Activated B cell treated with CpG ODN at 0.5 μM for 24 hours (primary cell): ENCODE measurements around the gene RGS9BP. TPM values are rescaled to one million over a fixed set of nuclear protein-coding genes. Genes with fewer than 3 reads are reported as not detected.
"Not testable (repeated sequence)": the region's sequence is repeated elsewhere in the genome, so short reads cannot be mapped to it uniquely, and the experiment has no call there.

ENCODE experiments used
- ATAC-seq: fragments of 200-7000 bp; cut with Tn5 transposase; one replicate; pipeline ENCODE4 v1.10.0; 2021; ENCODE audit warnings: low read depth, mild to moderate bottlenecking, moderate library complexity
- CTCF ChIA-PET: fragments of 350-600 bp; sonication (Branson Sonifier 250); formaldehyde crosslinking; loops from one replicate; lab custom pipeline; 2021; ENCODE audit warnings: antibody characterized with exemption; lab: Charles Lee
- POLR2A ChIA-PET: fragments of 350-600 bp; sonication (Branson Sonifier 250); formaldehyde crosslinking; loops from one replicate; lab custom pipeline; 2021; ENCODE audit warnings: antibody characterized with exemption; lab: Charles Lee
- DNase-seq: peaks from one replicate; pipeline ENCODE4 v3.0.0; 2022
- H3K27ac Mint-ChIP-seq: one replicate; pipeline ENCODE4 v1.8.0; 2020; ENCODE audit warnings: mixed read lengths
- H3K27me3 Mint-ChIP-seq: one replicate; pipeline ENCODE4 v1.8.0; 2021; ENCODE audit warnings: mixed read lengths
- H3K36me3 Mint-ChIP-seq: one replicate; pipeline ENCODE4 v1.8.0; 2021; ENCODE audit warnings: low read depth, mixed read lengths
- H3K4me1 Mint-ChIP-seq: one replicate; pipeline ENCODE4 v1.8.0; 2021; ENCODE audit warnings: mixed read lengths
- H3K4me3 Mint-ChIP-seq: one replicate; pipeline ENCODE4 v1.8.0; 2020; ENCODE audit warnings: mild to moderate bottlenecking, mixed read lengths
- H3K9me3 Mint-ChIP-seq: one replicate; pipeline ENCODE4 v1.8.0; 2020; ENCODE audit warnings: mixed read lengths
- intact Hi-C: fragments of 100-400 bp; cut with micrococcal nuclease; formaldehyde crosslinking; loops from one replicate; pipeline ENCODE4 v1.15.1; 2024
- total RNA-seq: library from RNA; stranded (reverse); gene quantifications from 2 replicates; pipeline ENCODE4 v1.2.3, GENCODE V29; 2022
- TF ChIP-seq, protein P1 (sequence below): fragments of 200-600 bp; IDR thresholded peaks from one replicate; pipeline ENCODE4 v1.8.0; 2022; ENCODE audit warnings: antibody characterized with exemption, mild to moderate bottlenecking

Gene RGS9BP
- total RNA-seq, 1 donor from 2014 or later: not detected

- Mint-ChIP-seq H3K4me1 (peaks cover 5% of the 10 kb centered on the region), H3K36me3 (peaks cover 53% of the 10 kb centered on the region), H3K9me3 (no peaks in the 10 kb centered on the region), H3K27me3 (no peaks in the 10 kb centered on the region), H3K4me3 (no peak overlapping the region), H3K27ac (no peak overlapping the region)
- ChIA-PET CTCF (no interaction called here), POLR2A (no interaction called here)
- DNase-seq: no peak
- intact Hi-C loops: no loop called here
- ATAC-seq: no peak
- TF ChIP-seq, protein P1, sequence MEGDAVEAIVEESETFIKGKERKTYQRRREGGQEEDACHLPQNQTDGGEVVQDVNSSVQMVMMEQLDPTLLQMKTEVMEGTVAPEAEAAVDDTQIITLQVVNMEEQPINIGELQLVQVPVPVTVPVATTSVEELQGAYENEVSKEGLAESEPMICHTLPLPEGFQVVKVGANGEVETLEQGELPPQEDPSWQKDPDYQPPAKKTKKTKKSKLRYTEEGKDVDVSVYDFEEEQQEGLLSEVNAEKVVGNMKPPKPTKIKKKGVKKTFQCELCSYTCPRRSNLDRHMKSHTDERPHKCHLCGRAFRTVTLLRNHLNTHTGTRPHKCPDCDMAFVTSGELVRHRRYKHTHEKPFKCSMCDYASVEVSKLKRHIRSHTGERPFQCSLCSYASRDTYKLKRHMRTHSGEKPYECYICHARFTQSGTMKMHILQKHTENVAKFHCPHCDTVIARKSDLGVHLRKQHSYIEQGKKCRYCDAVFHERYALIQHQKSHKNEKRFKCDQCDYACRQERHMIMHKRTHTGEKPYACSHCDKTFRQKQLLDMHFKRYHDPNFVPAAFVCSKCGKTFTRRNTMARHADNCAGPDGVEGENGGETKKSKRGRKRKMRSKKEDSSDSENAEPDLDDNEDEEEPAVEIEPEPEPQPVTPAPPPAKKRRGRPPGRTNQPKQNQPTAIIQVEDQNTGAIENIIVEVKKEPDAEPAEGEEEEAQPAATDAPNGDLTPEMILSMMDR: no peak
Observed at GRCh38 chr19:32649751-32650150, 25.9 kb upstream of the RGS9BP start.

- Mint-ChIP-seq H3K27me3 (no peaks in the 10 kb centered on the region), H3K36me3 (peaks cover 61% of the 10 kb centered on the region), H3K9me3 (no peaks in the 10 kb centered on the region), H3K4me3 (no peak overlapping the region), H3K27ac (no peak overlapping the region), H3K4me1 (peaks cover 5% of the 10 kb centered on the region)
- ChIA-PET POLR2A (interaction anchor here (0.7 kb wide), 1 partner anchor 98 kb away, joined by 4 read pairs; no protein-coding TSS in a partner anchor), CTCF (no interaction called here)
- DNase-seq: no peak
- TF ChIP-seq, protein P1: no peak
- intact Hi-C loops: no loop called here
- ATAC-seq: no peak
Observed at GRCh38 chr19:32650671-32651070, 25.0 kb upstream of the RGS9BP start.

GRCh38 chr19:32651729-32652140 is 23.9 kb upstream of the RGS9BP start:
- H3K27ac Mint-ChIP-seq: no peak overlapping the region
- TF ChIP-seq, protein P1: no peak
- ChIA-PET CTCF (no interaction called here), POLR2A (no interaction called here)
- DNase-seq (no peak), ATAC-seq (no peak)
- no peaks in the 10 kb centered on the region for H3K9me3 Mint-ChIP-seq
- H3K4me3 Mint-ChIP-seq: no peak overlapping the region
- intact Hi-C loops: no loop called here
- H3K36me3 Mint-ChIP-seq: peaks cover 61% of the 10 kb centered on the region
- H3K27me3 Mint-ChIP-seq: no peaks in the 10 kb centered on the region
- H3K4me1 Mint-ChIP-seq: peaks cover 3% of the 10 kb centered on the region

DNA sequence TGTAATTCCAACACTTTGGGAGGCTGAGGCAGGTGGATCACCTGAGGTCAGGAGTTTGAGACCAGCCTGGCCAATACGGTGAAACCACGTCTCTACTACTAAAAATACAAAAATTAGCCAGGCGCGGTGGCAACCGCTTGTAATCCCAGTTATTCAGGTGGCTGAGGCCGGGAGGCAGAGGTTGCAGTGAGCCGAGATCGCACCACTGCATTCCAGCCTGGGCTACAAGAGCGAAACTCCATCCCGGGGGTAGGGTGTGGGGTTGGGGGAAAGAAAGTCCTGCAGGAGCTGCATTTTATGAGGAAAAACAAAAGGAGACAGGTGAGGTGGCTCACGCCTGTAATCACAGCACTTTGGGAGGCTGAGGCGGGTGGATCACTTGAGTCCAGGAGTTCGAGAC is 23.3 kb upstream of the RGS9BP start:
- H3K27ac Mint-ChIP-seq, POLR2A ChIA-PET, CTCF ChIA-PET, intact Hi-C loops, H3K27me3 Mint-ChIP-seq, H3K4me3 Mint-ChIP-seq, H3K9me3 Mint-ChIP-seq, ATAC-seq, H3K4me1 Mint-ChIP-seq, DNase-seq: not testable (repeated sequence)
- H3K36me3 Mint-ChIP-seq: peaks cover 55% of the 10 kb centered on the region

- no peak overlapping the region for H3K27ac Mint-ChIP-seq
- no peaks in the 10 kb centered on the region for H3K9me3 Mint-ChIP-seq
- DNase-seq: no peak
- CTCF ChIA-PET: no interaction called here
- peaks cover 53% of the 10 kb centered on the region for H3K36me3 Mint-ChIP-seq
- no peak for ATAC-seq
- peaks cover 2% of the 10 kb centered on the region for H3K4me1 Mint-ChIP-seq
- intact Hi-C loops: no loop called here
- TF ChIP-seq, protein P1: no peak
- no peak overlapping the region for H3K4me3 Mint-ChIP-seq
- POLR2A ChIA-PET: no interaction called here
- no peaks in the 10 kb centered on the region for H3K27me3 Mint-ChIP-seq
Observed at GRCh38 chr19:32652894-32653598, 22.6 kb upstream of the RGS9BP start.

GRCh38 chr19:32653599-32653915 is 22.1 kb upstream of the RGS9BP start:
- Mint-ChIP-seq H3K9me3 (no peaks in the 10 kb centered on the region), H3K4me1 (peaks cover 2% of the 10 kb centered on the region), H3K4me3 (no peak overlapping the region), H3K27me3 (no peaks in the 10 kb centered on the region), H3K27ac (no peak overlapping the region), H3K36me3 (peaks cover 52% of the 10 kb centered on the region)
- CTCF ChIA-PET: no interaction called here
- no peak for DNase-seq
- intact Hi-C loops: no loop called here
- POLR2A ChIA-PET: no interaction called here
- TF ChIP-seq, protein P1: no peak
- no peak for ATAC-seq

GRCh38 chr19:32656379-32656778 is 19.3 kb upstream of the RGS9BP start:
- CTCF ChIA-PET, POLR2A ChIA-PET: not testable (repeated sequence)

More at GRCh38 chr19:32656379-32656778, 19.3 kb upstream of the RGS9BP start:
- H3K27me3 Mint-ChIP-seq, H3K9me3 Mint-ChIP-seq, H3K27ac Mint-ChIP-seq, H3K4me3 Mint-ChIP-seq, ATAC-seq, DNase-seq, intact Hi-C loops, H3K4me1 Mint-ChIP-seq: not testable (repeated sequence)
- peaks cover 44% of the 10 kb centered on the region for H3K36me3 Mint-ChIP-seq
